Upper lobe of left lung (tissue), 6 donors: ENCODE data around the gene WDPCP. TPM values are rescaled to one million over a fixed set of nuclear protein-coding genes. Genes with fewer than 3 reads are reported as not detected.
A peak's percentile ranks its signal among the peaks of the same experiment; 100 is the strongest.

Experiments used
- ATAC-seq, 2 donors: fragments of 200-7000 bp; cut with Tn5 transposase; one replicate each; pipeline ENCODE4 v1.9.1; 2022; ENCODE audit warnings: mild to moderate bottlenecking in 2 of 2, moderate library complexity in 2 of 2; ENCODE audit not compliant: low FRiP score in 2 of 2
- DNase-seq, 2 donors: peaks; one replicate each; pipeline ENCODE4 v3.0.0-alpha.2; 2019 to 2020
- H3K27ac ChIP-seq, 4 donors: fragments of 200-600 bp; sonication (generic); one replicate each; pipeline ENCODE4 v1.5.1; 2016 to 2019
- H3K27me3 ChIP-seq, 4 donors: fragments of 200-600 bp; sonication (generic); one replicate each; pipeline ENCODE4 v1.5.1; 2017 to 2019
- H3K36me3 ChIP-seq, 4 donors: fragments of 200-600 bp; sonication (generic); one replicate each; pipeline ENCODE4 v1.5.1; 2016 to 2019
- H3K4me1 ChIP-seq, 4 donors: fragments of 200-600 bp; sonication (generic); one replicate each; pipeline ENCODE4 v1.5.1; 2018 to 2019
- H3K4me3 ChIP-seq, 4 donors: fragments of 200-600 bp; sonication (generic); one replicate each; pipeline ENCODE4 v1.5.1; 2017 to 2019; ENCODE audit warnings: mild to moderate bottlenecking in 2 of 4, moderate library complexity in 1 of 4
- H3K9me3 ChIP-seq, 4 donors: fragments of 200-600 bp; sonication (generic); one replicate each; pipeline ENCODE4 v1.5.1; 2018 to 2019
- EP300 ChIP-seq, 4 donors: sonication (generic); formaldehyde crosslinking; IDR thresholded peaks; one replicate each; pipeline ENCODE4 v1.5.1; 2017; ENCODE audit warnings: antibody characterized with exemption in 4 of 4, control low read depth in 2 of 4
- POLR2A ChIP-seq, 4 donors: fragments of 450-650 bp; IDR thresholded peaks; one replicate each; pipeline ENCODE4 v1.5.1; 2016 to 2017; ENCODE audit warnings: antibody characterized with exemption in 4 of 4, mild to moderate bottlenecking in 2 of 4
- POLR2AphosphoS5 ChIP-seq, 2 donors: sonication (generic); formaldehyde crosslinking; IDR thresholded peaks; one replicate each; pipeline ENCODE4 v1.5.1; 2017; ENCODE audit warnings: antibody characterized with exemption in 2 of 2
- WGBS, 2 donors: methylation state at CpG; one replicate each; pipeline ENCODE4 v1.1.5; 2017 to 2018; 5-methylcytosine and 5-hydroxymethylcytosine counted together
- total RNA-seq, 6 donors: library from RNA; depleted of rRNA in 4 of 6; stranded (reverse); fragments of >200 nt in 4 of 6; gene quantifications; one replicate each; pipeline versions ENCODE4 v1.1.0 to v1.2.1, GENCODE V29; 2016 to 2021
- TF ChIP-seq, protein P1 (sequence below), 6 experiments: fragments of 450-650 bp in 4 of 6; fragments of 200-600 bp in 2 of 6; sonication (generic) in 2 of 6; IDR thresholded peaks; one replicate each; pipeline ENCODE4 v1.5.1; 2016 to 2019; ENCODE audit warnings: antibody characterized with exemption in 6 of 6
- donor health status: DM: no; HTN: no; CAD: no; lungs with moderate emphysema.
- donor health status: DM: no; HTN: yes; CAD: no; lungs with severe emphysema.

Gene WDPCP
- total RNA-seq, 6 donors from 2014 or later = 9.3 to 20.8 (median 11.5) TPM

GRCh38 chr2:63582873-63583272, 5.4 kb downstream of the WDPCP start:
- no peak for ATAC-seq
- 93 to 97% methylated on average over 1 of the region's 1 CpG for WGBS, 2 donors
- TF ChIP-seq POLR2A (IDR thresholded peaks at IDR 0.05) = no peak
- TF ChIP-seq, protein P1, sequence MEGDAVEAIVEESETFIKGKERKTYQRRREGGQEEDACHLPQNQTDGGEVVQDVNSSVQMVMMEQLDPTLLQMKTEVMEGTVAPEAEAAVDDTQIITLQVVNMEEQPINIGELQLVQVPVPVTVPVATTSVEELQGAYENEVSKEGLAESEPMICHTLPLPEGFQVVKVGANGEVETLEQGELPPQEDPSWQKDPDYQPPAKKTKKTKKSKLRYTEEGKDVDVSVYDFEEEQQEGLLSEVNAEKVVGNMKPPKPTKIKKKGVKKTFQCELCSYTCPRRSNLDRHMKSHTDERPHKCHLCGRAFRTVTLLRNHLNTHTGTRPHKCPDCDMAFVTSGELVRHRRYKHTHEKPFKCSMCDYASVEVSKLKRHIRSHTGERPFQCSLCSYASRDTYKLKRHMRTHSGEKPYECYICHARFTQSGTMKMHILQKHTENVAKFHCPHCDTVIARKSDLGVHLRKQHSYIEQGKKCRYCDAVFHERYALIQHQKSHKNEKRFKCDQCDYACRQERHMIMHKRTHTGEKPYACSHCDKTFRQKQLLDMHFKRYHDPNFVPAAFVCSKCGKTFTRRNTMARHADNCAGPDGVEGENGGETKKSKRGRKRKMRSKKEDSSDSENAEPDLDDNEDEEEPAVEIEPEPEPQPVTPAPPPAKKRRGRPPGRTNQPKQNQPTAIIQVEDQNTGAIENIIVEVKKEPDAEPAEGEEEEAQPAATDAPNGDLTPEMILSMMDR (IDR thresholded peaks at IDR 0.05) = no peak
- no peak for TF ChIP-seq POLR2AphosphoS5 (IDR thresholded peaks at IDR 0.05)
- TF ChIP-seq EP300 (IDR thresholded peaks at IDR 0.05) = no peak

GRCh38 chr2:63581298-63581961, 6.8 kb downstream of the WDPCP start:
- no peaks in the 10 kb centered on the region for H3K36me3 ChIP-seq
- DNase-seq (no peak), ATAC-seq (peak; percentile 53 to 89)
- no peaks in the 10 kb centered on the region for H3K9me3 ChIP-seq
- WGBS, 2 donors = 80 to 88% methylated on average over 5 of the region's 5 CpGs
- H3K4me3 ChIP-seq = no peak overlapping the region
- H3K27ac ChIP-seq = no peak overlapping the region
- H3K4me1 ChIP-seq = no peaks in the 10 kb centered on the region
- H3K27me3 ChIP-seq = no peaks in the 10 kb centered on the region
- no peak for TF ChIP-seq POLR2A (IDR thresholded peaks at IDR 0.05)
- no peak for TF ChIP-seq POLR2AphosphoS5 (IDR thresholded peaks at IDR 0.05)
- no peak for TF ChIP-seq EP300 (IDR thresholded peaks at IDR 0.05)
- TF ChIP-seq, protein P1 (IDR thresholded peaks at IDR 0.05) = no peak

More at GRCh38 chr2:63582873-63583272, 5.4 kb downstream of the WDPCP start:
- peaks cover 7 to 10% (median 9%) of the 10 kb centered on the region in 4 donors for H3K4me1 ChIP-seq
- no peak overlapping the region for H3K4me3 ChIP-seq
- H3K9me3 ChIP-seq = no peaks in the 10 kb centered on the region
- H3K27ac ChIP-seq = no peak overlapping the region
- no peaks in the 10 kb centered on the region for H3K27me3 ChIP-seq
- H3K36me3 ChIP-seq = no peaks in the 10 kb centered on the region
- DNase-seq = no peak

- ATAC-seq (no peak), DNase-seq (no peak)
- Histone ChIP-seq H3K9me3 (no peaks in the 10 kb centered on the region), H3K4me1 (no peaks in the 10 kb centered on the region), H3K4me3 (no peak overlapping the region), H3K27ac (no peak overlapping the region), H3K27me3 (no peaks in the 10 kb centered on the region), H3K36me3 (no peaks in the 10 kb centered on the region)
- WGBS, 2 donors = 82 to 83% methylated on average over 4 of the region's 4 CpGs
- no peak for TF ChIP-seq POLR2AphosphoS5 (IDR thresholded peaks at IDR 0.05)
- TF ChIP-seq, protein P1 (IDR thresholded peaks at IDR 0.05) = no peak
- no peak for TF ChIP-seq POLR2A (IDR thresholded peaks at IDR 0.05)
- TF ChIP-seq EP300 (IDR thresholded peaks at IDR 0.05) = no peak
Observed at GRCh38 chr2:63580651-63581297, 7.5 kb downstream of the WDPCP start.

DNA sequence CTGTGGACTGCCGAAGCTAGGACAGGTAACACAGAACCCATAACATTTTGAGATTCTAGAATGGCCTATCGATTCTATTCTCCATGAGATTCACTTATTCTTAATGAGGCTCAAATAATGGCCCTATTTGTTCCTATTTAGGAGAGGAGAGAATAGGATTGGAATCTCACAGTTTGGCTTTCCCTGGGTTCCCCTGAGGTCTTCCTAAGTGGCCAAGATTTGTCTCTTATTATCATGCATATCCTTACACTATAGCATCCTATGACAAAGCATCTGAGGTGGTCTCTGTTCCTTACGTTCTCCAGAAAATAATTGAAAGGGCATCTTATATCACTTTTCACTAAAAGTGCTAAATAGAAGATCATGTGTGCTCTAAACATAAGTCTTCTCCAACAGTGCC, 9.5 kb downstream of the WDPCP start:
- no peak for DNase-seq
- Histone ChIP-seq H3K9me3 (peaks cover 0 to 6% (median 0%) of the 10 kb centered on the region in 4 donors), H3K4me3 (no peak overlapping the region), H3K36me3 (no peaks in the 10 kb centered on the region), H3K4me1 (no peaks in the 10 kb centered on the region), H3K27me3 (no peaks in the 10 kb centered on the region), H3K27ac (no peak overlapping the region)
- no peak for ATAC-seq
- TF ChIP-seq POLR2A (IDR thresholded peaks at IDR 0.05) (no peak), POLR2AphosphoS5 (IDR thresholded peaks at IDR 0.05) (no peak), EP300 (IDR thresholded peaks at IDR 0.05) (no peak)
- TF ChIP-seq, protein P1 (IDR thresholded peaks at IDR 0.05) = no peak
- 97 to 99% methylated on average over 3 of the region's 3 CpGs for WGBS, 2 donors
